Measurements from ENCODE around the gene BTN2A1. TPM values are rescaled to one million over a fixed set of nuclear protein-coding genes. Genes with fewer than 3 reads are reported as not detected.

The BTN2A1 gene
- total RNA-seq, 2 donors from 2014 or later: 17.8 to 27.8 TPM

GRCh38 chr6:26472549-26473290, 15.0 kb downstream of the BTN2A1 start:
- no peak for TF ChIP-seq CTCF (IDR thresholded peaks at IDR 0.05)
- peak overlapping the region; percentile 94 for H3K27ac ChIP-seq
- peaks cover 7% of the 10 kb centered on the region for H3K4me1 ChIP-seq

GRCh38 chr6:26473429-26473757, 15.6 kb downstream of the BTN2A1 start:
- Histone ChIP-seq H3K27ac (peak overlapping the region; percentile 94), H3K9me3 (no peaks in the 10 kb centered on the region), H3K9ac (ENCODE audit: low read depth in 2 of 2, low read length in 2 of 2) (peak overlapping the region; percentile 45 to 79), H3K4me1 (peaks cover 7% of the 10 kb centered on the region), H3K4me3 (peak overlapping the region; percentile 27), H3K36me3 (no peaks in the 10 kb centered on the region), H3K27me3 (no peaks in the 10 kb centered on the region)
- DNase-seq: no peak
- TF ChIP-seq CTCF (IDR thresholded peaks at IDR 0.05): no peak
- intact Hi-C loops (cut with DNase I): no loop called here

More at GRCh38 chr6:26472549-26473290, 15.0 kb downstream of the BTN2A1 start:
- intact Hi-C loops (cut with DNase I): no loop called here
- peak overlapping the region in 1 of 2 donors; percentile 79 for H3K9ac ChIP-seq (ENCODE audit: low read depth in 2 of 2, low read length in 2 of 2)
- no peaks in the 10 kb centered on the region for H3K9me3 ChIP-seq
- no peak for DNase-seq
- H3K4me3 ChIP-seq: no peak overlapping the region
- H3K36me3 ChIP-seq: no peaks in the 10 kb centered on the region
- no peaks in the 10 kb centered on the region for H3K27me3 ChIP-seq

DNA sequence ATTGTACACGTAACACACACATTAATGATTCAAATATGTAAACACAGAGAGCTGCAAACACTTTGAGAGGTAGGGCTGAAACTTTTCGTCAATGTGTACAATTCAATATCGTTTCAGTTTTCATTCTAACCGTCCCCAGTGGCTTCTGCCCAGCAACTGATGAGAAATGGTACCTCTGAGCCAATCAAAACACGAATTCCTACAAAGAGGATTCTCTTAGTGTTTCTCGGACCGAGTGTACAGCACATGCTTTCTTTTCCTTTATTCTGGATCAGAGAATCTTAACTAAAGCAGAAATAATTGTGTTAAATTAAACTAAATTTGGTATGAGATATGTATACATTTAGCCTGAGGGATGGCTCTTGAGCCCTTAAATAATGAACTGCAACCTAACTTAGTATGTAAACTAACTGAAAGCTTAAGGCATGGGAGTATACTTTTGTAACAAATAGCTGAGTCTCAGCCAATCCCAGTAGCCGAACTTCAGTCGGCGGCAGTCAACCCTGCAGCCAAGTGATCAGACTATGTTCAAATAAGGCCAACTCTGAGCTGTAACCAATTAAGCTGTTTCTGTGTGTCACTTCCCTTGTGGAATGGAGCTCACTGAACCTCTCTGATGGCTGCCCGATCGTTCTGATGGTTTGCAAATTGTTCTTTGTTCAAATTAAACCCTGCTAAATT, 16.1 kb downstream of the BTN2A1 start:
- peak; percentile 86 for DNase-seq
- Histone ChIP-seq H3K4me3 (peak overlapping the region; percentile 27), H3K9ac (ENCODE audit: low read depth in 2 of 2, low read length in 2 of 2) (peak overlapping the region in 1 of 2 donors; percentile 79), H3K9me3 (no peaks in the 10 kb centered on the region), H3K27me3 (no peaks in the 10 kb centered on the region), H3K36me3 (no peaks in the 10 kb centered on the region), H3K27ac (peak overlapping the region; percentile 94), H3K4me1 (peaks cover 7% of the 10 kb centered on the region)
- intact Hi-C loops (cut with DNase I): no loop called here
- no peak for TF ChIP-seq CTCF (IDR thresholded peaks at IDR 0.05)

DNA sequence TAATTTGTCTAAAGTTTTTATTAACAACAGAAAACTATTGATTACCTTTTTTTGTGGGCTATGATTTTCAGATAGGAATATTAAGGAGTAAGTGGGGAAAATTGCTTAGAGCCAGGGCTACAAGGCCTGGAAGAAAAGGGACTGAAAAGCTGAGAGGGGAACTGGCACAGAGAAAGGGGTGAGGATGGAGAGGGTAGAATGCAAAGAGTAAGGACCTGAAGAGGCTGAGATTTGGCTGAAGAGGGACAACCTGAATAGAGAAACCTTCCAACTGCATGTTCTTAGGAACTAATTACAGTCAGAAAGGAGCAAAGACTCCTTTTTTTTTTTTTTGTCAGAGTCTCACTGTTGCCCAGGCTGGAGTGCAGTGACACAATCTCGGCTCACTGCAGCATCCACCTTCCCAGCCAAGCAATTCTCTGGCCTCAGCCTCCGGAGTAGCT, 16.7 kb downstream of the BTN2A1 start:
- no peaks in the 10 kb centered on the region for H3K9me3 ChIP-seq
- H3K27me3 ChIP-seq: no peaks in the 10 kb centered on the region
- no peak for DNase-seq
- peak overlapping the region; percentile 27 for H3K4me3 ChIP-seq
- peak overlapping the region; percentile 52 to 79 for H3K9ac ChIP-seq (ENCODE audit: low read depth in 2 of 2, low read length in 2 of 2)
- H3K27ac ChIP-seq: peak overlapping the region; percentile 94
- TF ChIP-seq CTCF (IDR thresholded peaks at IDR 0.05): no peak
- H3K4me1 ChIP-seq: peaks cover 7% of the 10 kb centered on the region
- no peaks in the 10 kb centered on the region for H3K36me3 ChIP-seq
- intact Hi-C loops (cut with DNase I): no loop called here

- H3K36me3 ChIP-seq: no peaks in the 10 kb centered on the region
- peaks cover 7% of the 10 kb centered on the region for H3K4me1 ChIP-seq
- H3K4me3 ChIP-seq: no peak overlapping the region
- TF ChIP-seq CTCF (IDR thresholded peaks at IDR 0.05): no peak
- no peak overlapping the region for H3K9ac ChIP-seq (ENCODE audit: low read depth in 2 of 2, low read length in 2 of 2)
- H3K27ac ChIP-seq: peak overlapping the region; percentile 13
- intact Hi-C loops (cut with DNase I): no loop called here
- no peak for DNase-seq
- no peaks in the 10 kb centered on the region for H3K27me3 ChIP-seq
- H3K9me3 ChIP-seq: no peaks in the 10 kb centered on the region
Measured at GRCh38 chr6:26475823-26476729, 18.3 kb downstream of the BTN2A1 start.
